ENCODE results near the gene TICAM1.

Gene TICAM1

DNA sequence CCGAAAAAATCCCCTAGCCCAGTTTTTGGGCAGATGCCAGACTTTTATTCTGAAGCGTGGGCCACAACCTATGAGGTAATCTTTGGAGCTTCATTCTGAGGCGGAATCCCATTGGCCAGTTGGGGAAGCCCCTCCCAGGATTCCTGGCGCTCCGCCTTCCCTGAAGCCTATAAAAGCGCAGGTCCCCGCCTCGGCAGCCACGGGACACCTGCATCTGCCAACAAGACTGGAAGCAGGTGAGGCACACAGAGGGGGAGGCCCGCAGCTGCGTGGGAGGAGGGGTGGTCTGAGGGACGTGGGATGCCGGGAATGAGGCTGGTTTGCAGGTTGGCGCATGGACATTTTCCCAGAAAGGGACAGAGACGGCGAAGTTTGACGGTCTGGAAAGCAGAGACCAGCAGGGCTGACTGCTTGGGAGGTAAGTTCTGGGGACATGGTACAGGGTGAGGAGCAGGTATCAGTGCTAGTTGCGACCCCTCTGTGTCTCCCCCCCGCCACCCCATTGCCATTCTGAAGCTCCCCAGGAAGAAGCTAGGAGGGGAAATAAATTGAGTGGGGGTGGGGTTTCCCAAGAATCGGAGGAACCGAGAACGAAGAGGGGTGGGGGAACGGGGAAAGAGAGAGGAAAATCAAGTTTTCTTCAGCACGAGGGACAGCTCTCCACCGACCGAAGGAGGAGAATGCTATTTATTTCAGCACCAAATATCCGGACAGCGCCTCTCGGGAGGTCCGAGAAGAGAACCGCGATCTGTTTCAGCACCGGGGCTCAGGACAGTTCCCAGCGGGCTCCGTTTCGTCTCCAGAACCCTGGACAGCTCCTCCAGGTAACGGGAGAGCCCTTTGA, 62.4 kb downstream of the TICAM1 start:
- DNase-seq, result no peak

Measured in NK-92 treated with Interleukin-12 subunit alpha and Interleukin-12 subunit beta, amount 100 ng/mL, for 24 hours (cell line).